Measurements from ENCODE around the gene KRTCAP2. TPM values are rescaled to one million over a fixed set of nuclear protein-coding genes. Genes with fewer than 3 reads are reported as not detected.

Gene KRTCAP2
- polyA plus RNA-seq, 1 of the 3 experiments (the other 2 are of a cell fraction): 238 TPM

GRCh38 chr1:155176544-155177071 is 3.5 kb upstream of the KRTCAP2 start (continued):
- TF ChIP-seq REST (IDR thresholded peaks at IDR 0.05; ENCODE audit: low read depth, low read length) (no peak), PBX3 (IDR thresholded peaks at IDR 0.05) (no peak), MAX (IDR thresholded peaks at IDR 0.05; ENCODE audit: low read depth) (no peak), NFIC (IDR thresholded peaks at IDR 0.05; ENCODE audit: borderline replicate concordance) (no peak), USF2 (IDR thresholded peaks at IDR 0.05; ENCODE audit: borderline replicate concordance, low read depth, low read length) (no peak), CHD2 (IDR thresholded peaks at IDR 0.05; ENCODE audit: low read length, partially characterized antibody) (no peak), ZBTB33 (IDR thresholded peaks at IDR 0.05; ENCODE audit: borderline replicate concordance, low read depth) (no peak), EZH2phosphoT487 (IDR thresholded peaks at IDR 0.05; ENCODE audit: borderline replicate concordance, low read depth) (no peak), TEAD4 (IDR thresholded peaks at IDR 0.05; ENCODE audit: borderline replicate concordance, insufficient read depth) (no peak)

GRCh38 chr1:155175927-155176371 is 2.8 kb upstream of the KRTCAP2 start:
- Histone ChIP-seq H3K9me3 (no peaks in the 10 kb centered on the region), H3K9me2 (no peaks in the 10 kb centered on the region), H3K4me1 (ENCODE audit: control insufficient read depth in 1 of 2, insufficient read depth in 2 of 2, low read depth in 1 of 2, low read length in 1 of 2) (peaks cover 0 to 33% of the 10 kb centered on the region in 2 experiments; a peak in 3 of 4 replicates), H3K27ac (ENCODE audit: low read depth in 2 of 2, low read length in 1 of 2) (peak overlapping the region in 1 of 2 experiments; percentile 92; a peak in 2 of 4 replicates), H3K27me3 (ENCODE audit: insufficient read depth) (no peaks in the 10 kb centered on the region), H3K4me2 (peak overlapping the region; percentile 94; the same call in 1 of the 2 replicates), H3K9ac (no peak overlapping the region), H3K79me2 (ENCODE audit: insufficient read depth) (peaks cover 33% of the 10 kb centered on the region), H3K4me3 (ENCODE audit: low read depth in 2 of 2, low read length in 1 of 2) (no peak overlapping the region), H4K20me1 (ENCODE audit: insufficient read depth) (no peaks in the 10 kb centered on the region), H2AFZ (ENCODE audit: low read depth) (no peak overlapping the region), H3F3A (replicated peaks; ENCODE audit: insufficient read depth) (peaks cover 29% of the 10 kb centered on the region), H3K36me3 (replicated peaks in 1 of 2; ENCODE audit: control insufficient read depth in 1 of 2, insufficient read depth in 2 of 2, low read length in 1 of 2) (peaks cover 25 to 35% of the 10 kb centered on the region in 2 experiments)
- DNase-seq: peak; percentile 43
- ChIA-PET POLR2A (interaction anchor here (2.0 to 2.8 kb wide), 3 partner anchors 9 to 31 kb away, joined by 7 to 27 read pairs (median 9); partner anchors contain the start of gene THBS3), CTCF (interaction anchor here (0.6 to 14.8 kb wide), 16 partner anchors 10 to 97 kb away, joined by 3 to 496 read pairs (median 10); partner anchors contain the start of genes MTX1 and THBS3)
- 100% methylated on average over 3 of the region's 9 CpGs for WGBS (ENCODE audit: low lambda C conversion rate)
- no peak for TF ChIP-seq TEAD4 (IDR thresholded peaks at IDR 0.05; ENCODE audit: borderline replicate concordance, insufficient read depth)
- TF ChIP-seq FOSL2 (IDR thresholded peaks at IDR 0.05; ENCODE audit: borderline replicate concordance, low read depth): no peak
- no peak for TF ChIP-seq RAD21 (IDR thresholded peaks at IDR 0.05; ENCODE audit: low read length)
- TF ChIP-seq MAX (IDR thresholded peaks at IDR 0.05; ENCODE audit: low read depth): no peak
- no peak for TF ChIP-seq POLR2AphosphoS5 (IDR thresholded peaks at IDR 0.05; ENCODE audit: low read depth, low read length)
- TF ChIP-seq IRF3 (IDR thresholded peaks at IDR 0.05; ENCODE audit: low read depth, low read length): no peak
- no peak for TF ChIP-seq USF2 (IDR thresholded peaks at IDR 0.05; ENCODE audit: borderline replicate concordance, low read depth, low read length)
- no peak for TF ChIP-seq SIN3A (IDR thresholded peaks at IDR 0.05; ENCODE audit: borderline replicate concordance, low read depth, low read length)
